GM13977 (cell line): ENCODE measurements around the gene NOP10.

Experiments used
- DNase-seq: peaks from one replicate; pipeline ENCODE4 v3.0.0; 2012; ENCODE audit warnings: low spot score
- CTCF ChIP-seq: IDR thresholded peaks from 2 replicates; pipeline ENCODE4 v1.5.1; 2012; ENCODE audit warnings: mild to moderate bottlenecking, control low read depth; ENCODE audit not compliant: insufficient read depth; ENCODE audit errors: extremely low read depth, missing control alignments
- in situ Hi-C: fragments of 300-500 bp; cut with MboI; formaldehyde crosslinking; loops from one replicate; pipeline ENCODE4 v1.12.0; 2022; ENCODE audit warnings: low sequenced_read_pairs, low pct_unique_long_range_greater_than_20kb, mixed read lengths, inconsistent platforms; ENCODE audit not compliant: unreplicated experiment

The NOP10 gene

GRCh38 chr15:34370643-34371042 is 27.7 kb upstream of the NOP10 start:
- TF ChIP-seq CTCF, result no peak
- in situ Hi-C loops, result loop anchor here (25.0 kb wide), 1 partner anchor 217 kb away; the partner anchor contains the start of gene GOLGA8B
- DNase-seq, result no peak

- in situ Hi-C loops, result loop anchor here (25.0 kb wide), 1 partner anchor 217 kb away; the partner anchor contains the start of gene GOLGA8B
- no peak for TF ChIP-seq CTCF
Observed at GRCh38 chr15:34370129-34370528, 27.2 kb upstream of the NOP10 start.

GRCh38 chr15:34367101-34368081 is 24.5 kb upstream of the NOP10 start, which contains the start of gene LPCAT4:
Gene LPCAT4, minus strand, starts transcription at chr15:34367196. Its CDS starts 96 bp downstream, at chr15:34367100.
- peak; percentile 98 for DNase-seq
- peak; percentile 96 for TF ChIP-seq CTCF
- in situ Hi-C loops, result loop anchor here (25.0 kb wide), 1 partner anchor 220 kb away; the partner anchor contains the start of gene GOLGA8B

More at GRCh38 chr15:34370129-34370528, 27.2 kb upstream of the NOP10 start:
- DNase-seq, result peak; percentile 36

GRCh38 chr15:34366271-34367065 is 23.5 kb upstream of the NOP10 start:
- in situ Hi-C loops, result loop anchor here (25.0 kb wide), 1 partner anchor 221 kb away; the partner anchor contains the start of gene GOLGA8B
- DNase-seq, result peak; percentile 66
- TF ChIP-seq CTCF, result no peak

- in situ Hi-C loops, result loop anchor here (25.0 kb wide), 1 partner anchor 221 kb away; the partner anchor contains the start of gene GOLGA8B
- TF ChIP-seq CTCF, result no peak
- no peak for DNase-seq
Observed at GRCh38 chr15:34365836-34366235, 22.9 kb upstream of the NOP10 start.
